Ecto neural progenitor cell (in vitro differentiated cells): ENCODE results near the gene TASOR.
"Not testable (repeated sequence)": the region's sequence is repeated elsewhere in the genome, so short reads cannot be mapped to it uniquely, and the experiment has no call there.

Experiments used
- DNase-seq: peaks from one replicate; pipeline ENCODE4 v3.0.0-alpha.2; 2018; ENCODE audit warnings: low spot score

Gene TASOR

GRCh38 chr3:56683122-56683817 lies at the start of gene TASOR:
Gene TASOR (minus strand): TSS chr3:56683265. CDS start chr3:56683006, 259 bp downstream.
- peak; percentile 84 for DNase-seq

GRCh38 chr3:56732109-56732508 lies 49.0 kb upstream of the TASOR start:
- DNase-seq: no peak

GRCh38 chr3:56725175-56725574 lies 42.1 kb upstream of the TASOR start:
- DNase-seq: no peak

GRCh38 chr3:56724676-56725075 lies 41.6 kb upstream of the TASOR start:
- no peak for DNase-seq

GRCh38 chr3:56720849-56721248 lies 37.8 kb upstream of the TASOR start:
- DNase-seq: no peak

- DNase-seq: not testable (repeated sequence)
Measured at GRCh38 chr3:56718809-56719208, 35.7 kb upstream of the TASOR start.

GRCh38 chr3:56711344-56711743 lies 28.3 kb upstream of the TASOR start:
- no peak for DNase-seq

GRCh38 chr3:56707412-56707811 lies 24.3 kb upstream of the TASOR start:
- not testable (repeated sequence) for DNase-seq

- no peak for DNase-seq
Measured at GRCh38 chr3:56706629-56707028, 23.6 kb upstream of the TASOR start.

- DNase-seq: no peak
Measured at GRCh38 chr3:56704706-56705105, 21.6 kb upstream of the TASOR start.

- no peak for DNase-seq
Measured at GRCh38 chr3:56702490-56703315, 19.6 kb upstream of the TASOR start.

- DNase-seq: no peak
Measured at GRCh38 chr3:56700151-56700550, 17.1 kb upstream of the TASOR start.

- no peak for DNase-seq
Measured at GRCh38 chr3:56694867-56695683, 12.0 kb upstream of the TASOR start.

- DNase-seq: no peak
Measured at GRCh38 chr3:56693750-56694149, 10.7 kb upstream of the TASOR start.

- DNase-seq: not testable (repeated sequence)
Measured at GRCh38 chr3:56692520-56693433, 9.7 kb upstream of the TASOR start.

- not testable (repeated sequence) for DNase-seq
Measured at GRCh38 chr3:56692001-56692365, 8.9 kb upstream of the TASOR start.

- no peak for DNase-seq
Measured at GRCh38 chr3:56691165-56692000, 8.3 kb upstream of the TASOR start.

- DNase-seq: no peak
Measured at GRCh38 chr3:56689303-56689702, 6.2 kb upstream of the TASOR start.

- no peak for DNase-seq
Measured at GRCh38 chr3:56688191-56688590, 5.1 kb upstream of the TASOR start.

- DNase-seq: no peak
Measured at GRCh38 chr3:56684029-56684428, 964 bp upstream of the TASOR start.
